OCI-M2 (cell line): ENCODE measurements around the gene TMIE.
"Not testable (repeated sequence)": the region's sequence is repeated elsewhere in the genome, so short reads cannot be mapped to it uniquely, and the experiment has no call there.

ENCODE experiments used
- DNase-seq: peaks from one replicate; lab custom pipeline; 2025; ENCODE audit not compliant: unreplicated experiment; lab: John Stamatoyannopoulos, UW

Gene TMIE

DNA sequence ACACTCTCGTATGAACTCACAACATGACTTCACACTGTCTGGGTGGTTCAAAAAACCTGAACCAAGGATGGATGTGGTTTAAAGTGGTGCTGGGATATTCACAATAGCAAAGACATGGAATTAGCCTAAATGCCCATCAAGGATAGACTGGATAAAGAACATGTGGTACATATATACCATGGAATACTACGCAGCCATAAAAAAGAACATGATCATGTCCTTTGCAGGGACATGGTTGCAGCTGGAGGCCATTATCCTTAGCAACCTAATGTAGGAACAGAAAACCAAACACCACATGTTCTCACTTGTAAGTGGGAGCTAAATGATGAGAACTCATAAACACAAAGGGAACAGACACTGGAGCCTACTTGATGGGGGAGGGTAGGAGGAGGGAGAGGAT is 19.8 kb downstream of the TMIE start:
- no peak for DNase-seq

DNA sequence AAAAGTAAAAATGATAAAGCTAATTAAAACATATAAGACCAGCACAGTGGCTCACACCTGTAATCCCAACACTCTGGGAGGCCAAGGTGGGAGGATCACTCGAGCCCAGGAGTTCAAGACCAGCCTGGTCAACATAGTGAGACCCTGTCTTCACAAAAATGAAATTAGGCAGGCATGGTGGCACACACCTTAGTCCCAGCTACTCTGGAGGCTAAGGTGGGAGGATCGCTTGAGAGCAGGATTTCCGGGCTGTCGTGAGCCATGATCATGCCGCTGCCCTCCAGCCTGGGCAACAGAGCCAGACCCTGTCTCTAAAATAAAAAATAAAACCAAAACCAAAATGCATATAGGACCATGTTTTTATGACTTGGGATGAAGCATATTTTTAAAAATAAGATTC is 21.3 kb downstream of the TMIE start:
- no peak for DNase-seq

- no peak for DNase-seq
Measured at GRCh38 chr3:46724424-46724823, 23.2 kb downstream of the TMIE start.

GRCh38 chr3:46725621-46726314 is 24.6 kb downstream of the TMIE start:
- no peak for DNase-seq

DNA sequence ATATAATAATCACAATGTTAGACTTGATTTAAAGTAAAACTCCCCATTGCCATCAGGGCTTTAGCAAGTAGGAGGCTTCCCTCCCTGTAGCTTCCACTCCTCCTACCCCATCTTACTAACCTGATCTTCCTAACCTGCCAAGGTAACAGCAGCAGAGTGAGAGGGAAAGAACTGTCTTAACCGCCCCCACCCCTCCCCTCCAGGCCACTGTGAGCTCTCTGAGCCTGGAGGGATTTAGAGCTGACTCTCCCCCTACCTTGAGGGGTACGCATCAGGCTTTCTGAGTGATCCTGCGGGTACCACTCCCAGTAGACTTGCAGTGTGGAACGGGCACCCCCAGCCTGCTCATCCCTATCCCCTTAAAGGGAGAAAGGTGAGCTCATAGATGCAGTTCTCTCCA is 27.8 kb downstream of the TMIE start:
- no peak for DNase-seq

GRCh38 chr3:46730819-46731218 is 29.6 kb downstream of the TMIE start:
- no peak for DNase-seq

- no peak for DNase-seq
Measured at GRCh38 chr3:46731795-46732194, 30.6 kb downstream of the TMIE start.

DNA sequence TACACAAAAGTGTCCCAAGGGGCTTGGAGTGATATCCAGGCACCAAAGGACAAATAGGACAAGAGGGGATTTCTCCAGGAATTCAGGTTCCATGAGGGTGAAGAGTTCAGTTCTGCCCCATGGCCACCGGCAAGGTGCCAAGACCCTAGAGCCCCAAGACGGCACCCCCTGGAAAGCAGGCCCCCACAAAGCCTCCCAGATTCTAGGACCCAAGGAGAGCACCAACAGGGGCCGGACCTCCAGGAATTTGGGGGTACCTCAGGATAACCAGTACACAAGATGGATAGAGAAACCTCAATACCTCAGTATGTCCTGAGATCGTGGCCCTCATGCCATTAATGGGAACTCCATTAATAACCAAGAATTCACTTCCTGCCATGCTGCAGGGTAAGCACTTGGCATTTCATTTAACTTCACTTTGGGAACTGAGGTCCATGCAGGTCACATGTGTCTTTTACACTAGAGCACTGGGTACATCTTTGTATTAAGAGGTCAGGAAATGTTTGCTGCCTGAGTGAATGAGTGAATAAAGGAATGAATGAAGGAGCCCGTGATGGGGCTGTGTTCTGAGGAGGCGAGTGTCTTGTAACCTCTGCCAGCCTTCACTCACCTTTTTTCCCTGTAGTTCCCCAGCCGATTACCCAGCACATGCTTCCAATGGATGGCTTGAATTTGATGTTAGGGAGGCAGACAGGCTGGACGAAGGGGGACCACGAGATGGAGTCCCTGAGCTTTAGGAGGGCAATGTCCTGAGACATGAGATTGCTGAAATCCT is 32.0 kb downstream of the TMIE start:
- DNase-seq, result no peak

DNA sequence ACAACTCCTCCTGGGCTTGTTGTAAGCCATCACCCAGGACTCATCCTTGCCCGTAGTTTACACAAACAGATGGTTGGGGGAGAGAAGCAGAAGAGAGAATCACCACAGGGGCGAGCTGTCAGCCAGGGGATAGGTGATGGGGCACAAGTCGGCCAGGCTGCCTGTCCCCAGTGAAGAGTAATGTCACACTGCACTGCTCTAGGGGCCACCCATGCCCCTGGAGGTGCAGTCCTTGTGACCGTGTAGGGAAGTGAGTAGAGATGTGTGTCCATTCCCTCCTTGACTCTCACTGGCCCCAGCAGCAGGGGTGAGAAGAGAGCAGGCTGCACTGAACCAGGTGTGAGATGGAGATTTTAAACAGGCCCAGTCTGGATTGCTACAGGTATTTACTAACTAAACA is 33.6 kb downstream of the TMIE start:
- no peak for DNase-seq

- no peak for DNase-seq
Measured at GRCh38 chr3:46736006-46736872, 35.0 kb downstream of the TMIE start.

GRCh38 chr3:46737329-46737731 is 36.1 kb downstream of the TMIE start:
- DNase-seq, result no peak

DNA sequence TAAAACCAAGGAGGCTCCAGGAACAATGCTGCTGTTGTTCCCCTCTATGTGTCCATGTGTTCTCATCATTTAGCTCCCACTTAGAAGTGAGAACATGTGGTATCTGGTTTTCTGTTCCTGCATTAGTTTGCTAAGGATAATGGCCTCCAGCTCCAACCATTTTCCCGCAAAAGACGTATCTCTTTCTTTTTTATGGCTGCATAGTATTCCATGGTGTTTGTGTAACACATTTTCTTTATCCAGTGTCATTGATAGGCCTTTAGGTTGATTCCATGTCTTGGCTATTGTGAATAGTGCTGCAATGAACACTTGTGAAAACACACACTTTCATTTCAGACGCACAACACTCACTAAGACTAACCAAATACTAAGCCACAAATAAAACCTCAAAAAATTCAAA is 38.4 kb downstream of the TMIE start:
- not testable (repeated sequence) for DNase-seq

GRCh38 chr3:46742992-46743585 is 41.9 kb downstream of the TMIE start:
- no peak for DNase-seq

GRCh38 chr3:46746711-46747110 is 45.5 kb downstream of the TMIE start:
- no peak for DNase-seq

GRCh38 chr3:46748170-46748569 is 47.0 kb downstream of the TMIE start:
- DNase-seq, result no peak

- DNase-seq, result no peak
Measured at GRCh38 chr3:46749129-46749528, 47.9 kb downstream of the TMIE start.

DNA sequence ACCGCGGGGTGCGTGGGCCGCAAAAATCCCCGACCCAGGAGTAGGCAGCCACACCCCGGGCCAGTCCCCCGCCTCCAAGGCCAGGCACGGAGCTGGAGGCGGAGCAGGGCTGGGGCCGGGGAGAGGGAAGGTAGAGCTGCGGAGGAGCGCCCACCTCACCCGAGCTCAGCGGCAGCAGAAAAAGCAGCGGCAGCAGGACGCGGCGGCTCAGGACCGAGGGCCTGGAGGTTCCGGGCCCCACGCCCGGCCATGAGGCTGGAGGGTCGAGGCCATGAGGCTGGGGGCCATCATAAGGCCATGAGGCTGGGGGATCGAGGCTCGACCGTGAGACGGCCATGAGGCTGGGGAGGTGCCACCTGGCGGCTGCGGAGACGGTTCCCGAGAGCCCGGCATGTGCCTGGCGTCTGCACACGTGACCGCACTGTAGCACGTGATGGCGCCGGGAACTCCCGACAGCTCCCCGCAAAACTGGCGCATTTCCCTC is 49.4 kb downstream of the TMIE start:
- no peak for DNase-seq

GRCh38 chr3:46753127-46753526 is 51.9 kb downstream of the TMIE start:
- DNase-seq, result not testable (repeated sequence)

GRCh38 chr3:46755646-46756045 is 54.5 kb downstream of the TMIE start:
- no peak for DNase-seq

DNA sequence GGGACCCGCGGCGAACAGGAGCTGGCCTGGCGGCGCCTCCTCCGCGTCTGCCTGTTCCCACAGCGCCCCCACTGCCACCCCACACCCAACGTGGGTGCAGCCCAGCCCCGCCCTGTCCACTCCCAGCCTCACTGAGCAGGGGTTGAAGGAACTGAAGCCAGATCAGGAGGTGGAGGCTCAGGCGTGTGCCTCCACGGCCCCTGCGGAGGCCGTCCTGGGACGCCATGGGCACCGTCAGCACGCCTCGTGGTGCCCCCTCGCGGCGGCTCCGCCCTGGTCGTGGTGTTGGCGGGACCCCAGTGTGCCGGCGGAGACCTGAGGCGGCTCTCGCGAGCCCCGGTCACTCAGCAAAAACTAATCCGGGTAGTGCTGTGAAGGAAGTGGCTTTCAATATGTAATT is 55.5 kb downstream of the TMIE start:
- DNase-seq, result no peak
